Measurements from ENCODE around the gene ALX1. TPM values are rescaled to one million over a fixed set of nuclear protein-coding genes. Genes with fewer than 3 reads are reported as not detected.

The ALX1 gene
- total RNA-seq, 1 experiment from 2014 or later = 2.1 TPM

GRCh38 chr12:85275374-85275773 lies 4.6 kb upstream of the ALX1 start:
- Histone ChIP-seq H2AK5ac (ENCODE audit: insufficient read length, low read length) (no peak overlapping the region), H2BK12ac (ENCODE audit: insufficient read length, low read depth, low read length) (no peak overlapping the region), H4K91ac (ENCODE audit: insufficient read length, low read depth, low read length) (no peak overlapping the region), H3K9ac (ENCODE audit: extremely low read depth, insufficient read length, low read length) (no peak overlapping the region), H3K18ac (ENCODE audit: insufficient read length, low read depth, low read length) (no peak overlapping the region), H3K4me1 (ENCODE audit: insufficient read depth, low read length) (no peaks in the 10 kb centered on the region), H3K23ac (ENCODE audit: insufficient read length, low read depth, low read length) (no peak overlapping the region), H2AFZ (ENCODE audit: low read length) (no peak overlapping the region), H2BK5ac (ENCODE audit: insufficient read length, low read length) (no peak overlapping the region), H3K4me2 (ENCODE audit: insufficient read depth, insufficient read length, low read length) (no peak overlapping the region), H3K14ac (ENCODE audit: insufficient read depth, low read length) (no peak overlapping the region), H3K23me2 (ENCODE audit: insufficient read length, low read depth, low read length, poor library complexity, severe bottlenecking) (peaks cover 30% of the 10 kb centered on the region), H4K8ac (replicated peaks; ENCODE audit: insufficient read length, low read depth, low read length) (no peak overlapping the region), H4K5ac (ENCODE audit: insufficient read length, low read depth, low read length) (no peak overlapping the region), H2BK20ac (ENCODE audit: low read depth, low read length, poor library complexity, severe bottlenecking) (no peak overlapping the region), H3K27me3 (ENCODE audit: insufficient read depth, low read length) (peaks cover 59% of the 10 kb centered on the region), H4K20me1 (ENCODE audit: control insufficient read depth, insufficient read depth, insufficient read length) (no peaks in the 10 kb centered on the region), H3K9me3 (ENCODE audit: control insufficient read depth, low read depth, low read length) (no peaks in the 10 kb centered on the region), H3K4ac (ENCODE audit: low read depth, low read length) (no peak overlapping the region), H3K79me2 (ENCODE audit: insufficient read depth, low read length) (no peaks in the 10 kb centered on the region), H3K27ac (ENCODE audit: insufficient read length, low read depth, low read length) (no peak overlapping the region), H2BK15ac (ENCODE audit: low read depth, low read length) (no peak overlapping the region), H3T11ph (ENCODE audit: low read length) (no peak overlapping the region), H3K79me1 (ENCODE audit: insufficient read depth, low read depth, low read length, poor library complexity, severe bottlenecking) (no peaks in the 10 kb centered on the region), H2BK120ac (ENCODE audit: low read depth, low read length, poor library complexity, severe bottlenecking) (no peak overlapping the region), H3K56ac (ENCODE audit: insufficient read length, low read depth, low read length) (no peak overlapping the region)
- no CpG with 5 or more reads among the region's 2 CpGs for WGBS (ENCODE audit: extremely low coverage, insufficient read length, low lambda C conversion rate)
- no peak for DNase-seq
- TF ChIP-seq CTCF (conservative IDR thresholded peaks at IDR 0.05) = no peak
- Mint-ChIP-seq H3K9me3 (peaks cover 0 to 3% of the 10 kb centered on the region in 2 experiments; a peak in 1 of 5 replicates), H3K27ac (no peak overlapping the region), H3K4me1 (peaks cover 15 to 28% of the 10 kb centered on the region in 2 experiments), H3K4me3 (no peak overlapping the region), H3K27me3 (ENCODE audit: low read depth) (peaks cover 84% of the 10 kb centered on the region), H3K36me3 (ENCODE audit: insufficient read depth in 1 of 3, low read depth in 3 of 3) (no peaks in the 10 kb centered on the region; a peak in 1 of 7 replicates)

Data from H9 (cell line).